AG04450 (cell line): ENCODE measurements around the gene LRRC36. TPM values are rescaled to one million over a fixed set of nuclear protein-coding genes. Genes with fewer than 3 reads are reported as not detected.

Experiments used
- CTCF ChIA-PET: fragments of 300-600, 350-600 bp; formaldehyde crosslinking; extraction: SDS; loops from one replicate; lab custom pipeline; 2022; ENCODE audit warnings: antibody characterized with exemption, inconsistent platforms; lab: Charles Lee
- POLR2A ChIA-PET: fragments of 350-600 bp; formaldehyde crosslinking; extraction: SDS; loops from one replicate; lab custom pipeline; 2021; ENCODE audit warnings: antibody characterized with exemption, inconsistent platforms; lab: Yijun Ruan, JAX
- DNase-seq: peaks from one replicate; pipeline ENCODE4 v3.0.0-alpha.2; 2011; ENCODE audit warnings: low read depth, low spot score
- H3K27ac ChIP-seq: one replicate; pipeline ENCODE4 v1.5.1; 2012; ENCODE audit warnings: low read depth, low read length, control low read depth
- H3K27me3 ChIP-seq: one replicate; pipeline ENCODE4 v1.6.0; 2012; ENCODE audit warnings: low read length; ENCODE audit not compliant: control insufficient read depth, insufficient read depth
- H3K4me3 ChIP-seq: 2 replicates; pipeline ENCODE4 v1.5.1; 2011; ENCODE audit warnings: mild to moderate bottlenecking, low read depth, low read length, control low read depth
- H3K9me3 ChIP-seq: 2 replicates; pipeline ENCODE4 v1.5.1; 2012; ENCODE audit warnings: low read length; ENCODE audit not compliant: control insufficient read depth, insufficient read depth
- polyA plus RNA-seq: library from polyadenylated mRNA; depleted of rRNA; stranded (reverse); fragments of >200 nt; gene quantifications from 2 replicates; pipeline ENCODE4 v1.2.3, GENCODE V29; 2011
- TF ChIP-seq, protein P1 (sequence below): IDR thresholded peaks from 2 replicates; pipeline ENCODE4 v1.5.1; 2011; ENCODE audit warnings: low read depth, low read length, control low read depth, inconsistent platforms

Gene LRRC36
- polyA plus RNA-seq, 1 experiment = 0.41 TPM

DNA sequence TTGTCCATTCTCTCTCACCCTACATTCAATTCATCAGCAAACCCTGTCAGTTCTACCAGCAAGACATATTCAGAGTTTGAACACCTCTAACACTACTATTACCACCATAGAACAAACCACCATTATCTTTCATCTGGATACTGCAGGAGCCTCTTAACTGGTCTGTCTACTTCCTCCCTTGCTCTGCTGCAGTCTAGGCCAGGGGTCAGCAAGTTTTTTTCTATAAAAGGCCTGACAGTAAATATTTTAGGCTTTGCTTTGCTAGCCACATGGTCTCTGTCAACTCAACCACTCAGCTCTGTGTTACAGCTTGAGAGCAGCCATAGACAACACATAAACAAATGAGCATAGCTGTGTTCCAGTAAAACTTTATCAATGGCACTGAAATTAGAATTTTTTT is 13.9 kb upstream of the LRRC36 start:
- ChIA-PET POLR2A (interaction anchor here (1.0 kb wide), 1 partner anchor 35 kb away, joined by 4 read pairs; no protein-coding TSS in a partner anchor), CTCF (interaction anchor here (0.6 kb wide), 1 partner anchor 351 kb away, joined by 3 read pairs; no protein-coding TSS in a partner anchor)
- H3K9me3 ChIP-seq = no peaks in the 10 kb centered on the region

DNA sequence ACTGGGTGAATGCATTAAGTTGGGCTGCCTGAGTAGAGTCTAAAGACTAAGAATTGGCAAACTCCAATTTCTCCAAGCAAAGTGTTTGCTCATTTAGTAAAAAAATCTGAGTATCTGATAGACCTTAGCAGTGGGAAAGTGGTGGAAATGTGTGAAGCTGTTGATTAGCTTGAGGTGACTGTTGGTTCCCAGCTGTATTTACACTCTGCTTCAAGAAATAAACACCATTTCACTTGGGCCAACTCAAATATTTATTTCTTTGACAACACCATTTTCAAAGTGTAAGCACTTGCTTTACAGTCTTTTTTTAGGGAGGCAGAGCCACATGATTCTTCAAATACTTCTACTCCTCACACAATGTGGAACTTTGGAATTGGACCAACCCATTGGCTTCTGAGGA is 8.8 kb upstream of the LRRC36 start:
- TF ChIP-seq, protein P1, sequence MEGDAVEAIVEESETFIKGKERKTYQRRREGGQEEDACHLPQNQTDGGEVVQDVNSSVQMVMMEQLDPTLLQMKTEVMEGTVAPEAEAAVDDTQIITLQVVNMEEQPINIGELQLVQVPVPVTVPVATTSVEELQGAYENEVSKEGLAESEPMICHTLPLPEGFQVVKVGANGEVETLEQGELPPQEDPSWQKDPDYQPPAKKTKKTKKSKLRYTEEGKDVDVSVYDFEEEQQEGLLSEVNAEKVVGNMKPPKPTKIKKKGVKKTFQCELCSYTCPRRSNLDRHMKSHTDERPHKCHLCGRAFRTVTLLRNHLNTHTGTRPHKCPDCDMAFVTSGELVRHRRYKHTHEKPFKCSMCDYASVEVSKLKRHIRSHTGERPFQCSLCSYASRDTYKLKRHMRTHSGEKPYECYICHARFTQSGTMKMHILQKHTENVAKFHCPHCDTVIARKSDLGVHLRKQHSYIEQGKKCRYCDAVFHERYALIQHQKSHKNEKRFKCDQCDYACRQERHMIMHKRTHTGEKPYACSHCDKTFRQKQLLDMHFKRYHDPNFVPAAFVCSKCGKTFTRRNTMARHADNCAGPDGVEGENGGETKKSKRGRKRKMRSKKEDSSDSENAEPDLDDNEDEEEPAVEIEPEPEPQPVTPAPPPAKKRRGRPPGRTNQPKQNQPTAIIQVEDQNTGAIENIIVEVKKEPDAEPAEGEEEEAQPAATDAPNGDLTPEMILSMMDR = no peak
- H3K27ac ChIP-seq = no peak overlapping the region
- ChIA-PET POLR2A (no interaction called here), CTCF (interaction anchor here (0.6 to 1.1 kb wide), 2 partner anchors 9 to 31 kb away, joined by 3 to 4 read pairs; no protein-coding TSS in a partner anchor)
- no peaks in the 10 kb centered on the region for H3K27me3 ChIP-seq
- no peaks in the 10 kb centered on the region for H3K9me3 ChIP-seq
- no peak overlapping the region for H3K4me3 ChIP-seq
- DNase-seq = no peak

More for the DNA sequence above, 13.9 kb upstream of the LRRC36 start:
- H3K4me3 ChIP-seq = no peak overlapping the region
- DNase-seq = no peak
- H3K27ac ChIP-seq = peak overlapping the region; percentile 97
- TF ChIP-seq, protein P1 = no peak
- no peaks in the 10 kb centered on the region for H3K27me3 ChIP-seq

DNA sequence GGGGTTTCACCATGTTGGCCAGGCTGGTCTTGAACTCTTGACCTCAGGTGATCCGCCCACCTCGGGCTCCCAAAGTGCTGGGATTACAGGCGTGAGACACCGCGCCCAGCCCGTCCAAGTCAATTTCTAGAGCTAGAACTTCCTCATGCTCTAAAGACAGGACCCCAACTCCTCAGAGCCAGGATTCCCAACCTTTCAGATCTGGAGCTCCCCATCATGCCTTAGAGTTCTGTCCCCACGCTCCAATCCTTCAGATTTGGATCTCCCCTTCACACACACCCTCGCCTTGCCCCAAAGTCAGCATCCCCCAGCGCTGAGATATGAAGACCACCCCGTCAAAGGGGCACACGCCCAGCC is 522 bp upstream of the LRRC36 start:
- H3K9me3 ChIP-seq = no peaks in the 10 kb centered on the region; the same call in 1 of the 2 replicates
- POLR2A ChIA-PET = no interaction called here
- H3K27me3 ChIP-seq = no peaks in the 10 kb centered on the region
- DNase-seq = no peak
- CTCF ChIA-PET = interaction anchor here (0.7 to 2.9 kb wide), 2 partner anchors 13 to 21 kb away, joined by 3 to 14 read pairs; no protein-coding TSS in a partner anchor
- TF ChIP-seq, protein P1 = no peak
- peak overlapping the region; percentile 61 for H3K4me3 ChIP-seq
- no peak overlapping the region for H3K27ac ChIP-seq

DNA sequence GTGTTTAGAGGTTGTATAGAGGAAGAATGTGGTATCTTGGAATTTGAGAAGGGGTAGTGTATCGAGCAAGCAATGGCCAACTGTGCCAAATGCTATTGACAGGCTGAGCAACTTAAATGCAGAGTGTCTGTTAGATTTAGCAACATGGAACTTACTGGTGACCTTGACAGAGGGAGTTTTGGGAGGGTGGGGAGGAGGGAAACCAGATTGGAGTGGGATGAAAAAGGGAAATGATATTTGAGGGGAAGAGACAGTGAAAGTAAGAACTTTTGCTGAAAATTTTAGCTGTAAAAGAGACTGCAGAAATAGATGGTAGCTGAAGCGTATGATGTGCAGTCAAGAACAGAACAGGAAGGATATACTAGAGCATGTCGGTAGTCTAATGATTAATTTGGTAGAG is 1.1 kb downstream of the LRRC36 start:
- ChIA-PET POLR2A (no interaction called here), CTCF (interaction anchor here (0.9 to 2.9 kb wide), 4 partner anchors 11 to 72 kb away, joined by 3 to 14 read pairs (median 4); no protein-coding TSS in a partner anchor)
- no peaks in the 10 kb centered on the region for H3K27me3 ChIP-seq
- H3K27ac ChIP-seq = no peak overlapping the region
- TF ChIP-seq, protein P1 = no peak
- DNase-seq = no peak
- no peak overlapping the region for H3K4me3 ChIP-seq
- no peaks in the 10 kb centered on the region; the same call in 1 of the 2 replicates for H3K9me3 ChIP-seq

DNA sequence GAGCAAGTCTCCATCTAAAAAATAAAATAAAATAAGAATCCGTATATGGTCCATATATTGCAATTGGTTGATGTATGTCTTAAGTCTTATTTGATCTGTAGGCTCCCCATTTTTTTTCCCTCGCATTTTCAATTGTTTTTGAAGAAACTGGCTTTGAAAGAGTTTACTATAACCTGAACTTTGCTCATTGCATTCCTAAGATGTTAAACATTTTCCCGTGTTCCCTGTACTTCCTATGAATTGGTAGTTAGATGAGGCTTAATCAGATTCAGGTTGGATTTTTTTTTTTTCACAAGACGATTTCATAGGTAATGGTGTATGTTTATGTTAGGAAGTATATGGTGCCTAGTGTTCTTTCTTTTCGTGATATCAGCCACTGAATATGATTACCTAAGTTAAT is 3.3 kb downstream of the LRRC36 start:
- no peak overlapping the region for H3K4me3 ChIP-seq
- no peaks in the 10 kb centered on the region; the same call in 1 of the 2 replicates for H3K9me3 ChIP-seq
- no peaks in the 10 kb centered on the region for H3K27me3 ChIP-seq
- TF ChIP-seq, protein P1 = no peak
- ChIA-PET POLR2A (no interaction called here), CTCF (interaction anchor here (0.9 kb wide), 1 partner anchor 10 kb away, joined by 3 read pairs; no protein-coding TSS in a partner anchor)
- no peak overlapping the region for H3K27ac ChIP-seq
- no peak for DNase-seq
